ENCODE results near the gene MMP23B. TPM values are rescaled to one million over a fixed set of nuclear protein-coding genes. Genes with fewer than 3 reads are reported as not detected.

The MMP23B gene
- total RNA-seq, 1 donor, result 1.6 TPM

- DNase-seq (ENCODE audit: low read depth in 2 of 3, low spot score in 2 of 3), result no peak
Measured at GRCh38 chr1:1618396-1619068, 13.4 kb upstream of the MMP23B start.

DNA sequence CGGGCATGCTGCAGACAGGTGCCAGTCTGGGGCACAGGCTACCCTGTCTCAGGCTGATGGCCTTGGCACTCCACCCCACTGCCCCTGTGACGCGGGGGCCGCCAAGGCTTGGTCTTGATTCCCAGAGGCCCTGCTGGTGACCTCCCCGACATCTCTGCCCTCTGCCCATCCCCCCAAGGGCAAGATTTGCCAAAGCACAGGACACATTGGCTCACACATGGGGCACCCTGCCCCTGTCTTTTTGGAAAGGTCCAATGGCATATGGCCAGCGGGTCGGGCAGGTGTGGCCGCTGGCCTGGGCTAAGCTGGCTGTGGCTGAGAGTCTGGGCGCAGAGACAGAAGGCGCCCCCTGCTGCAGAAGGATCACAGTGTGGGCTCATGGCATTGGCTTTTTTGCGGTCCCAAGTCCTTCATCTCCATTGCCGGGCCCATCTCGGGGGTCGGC lies 12.0 kb upstream of the MMP23B start:
- DNase-seq (ENCODE audit: low read depth in 2 of 3, low spot score in 2 of 3), result no peak

- no peak for DNase-seq (ENCODE audit: low read depth in 2 of 3, low spot score in 2 of 3)
Measured at GRCh38 chr1:1620433-1621139, 11.4 kb upstream of the MMP23B start.

- DNase-seq (ENCODE audit: low read depth in 2 of 3, low spot score in 2 of 3), result no peak
Measured at GRCh38 chr1:1621173-1622009, 10.6 kb upstream of the MMP23B start.

DNA sequence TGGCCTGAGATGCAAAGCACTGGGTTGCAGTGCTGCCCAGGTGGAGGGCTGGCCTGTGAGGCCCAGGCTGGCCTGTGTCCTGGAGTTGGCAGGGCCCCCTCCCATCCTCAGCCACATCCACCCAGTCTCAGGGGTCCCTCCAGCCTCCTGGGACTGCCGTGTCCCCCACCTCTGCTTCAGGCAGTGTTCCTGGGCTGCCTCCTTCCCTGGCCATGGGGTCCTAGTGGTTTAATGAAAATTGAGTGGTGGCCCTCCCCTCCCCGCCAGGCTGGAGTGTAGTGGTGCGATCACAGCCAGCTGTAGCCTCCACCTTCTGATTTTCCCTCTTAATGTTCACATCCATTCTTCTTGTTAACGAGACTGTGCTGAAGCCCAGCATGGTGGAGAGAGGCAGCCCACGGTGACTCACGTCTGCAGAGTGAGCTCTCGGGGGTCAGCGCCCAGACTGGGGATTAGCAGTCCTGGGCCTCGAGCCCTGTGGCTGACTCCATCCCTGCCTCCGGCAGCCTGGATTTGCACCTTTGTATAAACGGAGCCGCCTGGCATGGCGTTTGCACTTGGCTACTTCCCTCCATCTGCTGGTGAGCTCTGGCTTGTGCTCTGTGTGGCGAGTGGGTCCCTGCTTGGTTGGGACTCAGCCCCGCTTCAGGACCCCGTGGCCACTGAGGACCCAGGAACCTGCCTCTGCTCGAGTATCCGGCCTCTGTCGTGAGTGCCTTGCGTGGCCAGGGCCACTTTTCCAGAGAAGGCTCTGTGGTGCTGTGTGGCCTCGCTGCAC lies 9.8 kb upstream of the MMP23B start:
- no peak for DNase-seq (ENCODE audit: low read depth in 2 of 3, low spot score in 2 of 3)

DNA sequence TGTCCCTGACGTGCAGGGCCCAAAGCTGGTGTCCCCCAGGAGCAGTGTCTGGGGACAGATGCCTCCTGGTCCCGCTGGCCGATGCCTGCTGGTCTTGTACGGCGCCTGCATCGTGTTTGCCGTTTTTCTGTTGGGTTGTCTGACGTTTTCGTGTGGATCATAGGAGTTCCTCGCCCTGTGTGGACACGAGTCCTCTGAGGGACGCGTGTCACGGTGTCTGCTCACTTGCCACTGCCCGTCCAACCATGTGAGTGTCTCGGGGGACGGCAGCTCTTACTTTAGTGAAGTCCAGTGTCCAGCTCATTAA lies 9.2 kb upstream of the MMP23B start:
- no peak for DNase-seq (ENCODE audit: low read depth in 2 of 3, low spot score in 2 of 3)

- DNase-seq (ENCODE audit: low read depth in 2 of 3, low spot score in 2 of 3), result no peak
Measured at GRCh38 chr1:1623181-1623630, 8.8 kb upstream of the MMP23B start.

DNA sequence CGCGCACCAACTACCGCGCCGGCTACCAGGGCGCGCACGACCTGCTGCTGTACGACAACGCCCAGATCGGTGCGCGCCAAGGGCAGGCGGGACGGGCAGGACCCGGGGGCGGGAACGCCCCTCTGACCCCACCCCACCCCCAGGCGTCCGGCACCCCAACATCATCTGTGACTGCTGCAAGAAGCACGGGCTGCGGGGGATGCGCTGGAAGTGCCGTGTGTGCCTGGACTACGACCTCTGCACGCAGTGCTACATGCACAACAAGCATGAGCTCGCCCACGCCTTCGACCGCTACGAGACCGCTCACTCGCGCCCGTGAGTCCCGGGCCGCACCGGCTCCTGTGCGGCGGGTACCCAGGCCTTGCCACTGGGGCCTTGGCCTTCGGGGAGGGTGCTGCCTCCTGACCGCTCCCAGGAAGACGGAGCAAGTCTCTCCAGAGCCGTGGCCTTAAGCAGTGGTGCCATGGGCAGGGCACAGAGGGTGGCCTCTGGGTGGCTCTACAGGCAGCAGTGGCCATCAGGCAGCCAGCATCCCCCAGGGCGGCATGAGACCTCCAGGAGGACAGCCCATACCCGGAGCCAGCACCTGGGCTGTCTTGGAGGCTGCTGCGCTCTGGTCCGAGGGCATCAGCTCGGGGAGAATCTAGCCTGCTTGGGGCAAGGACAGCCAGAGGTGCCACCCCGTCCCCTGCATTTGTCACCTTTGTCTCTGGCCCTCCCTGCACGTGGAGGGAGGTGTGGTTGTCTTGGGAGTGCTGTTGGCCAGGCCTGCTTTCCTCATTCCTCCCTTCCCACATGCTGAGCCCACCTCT lies 8.1 kb upstream of the MMP23B start:
- no peak for DNase-seq (ENCODE audit: low read depth in 2 of 3, low spot score in 2 of 3)

- no peak for DNase-seq (ENCODE audit: low read depth in 2 of 3, low spot score in 2 of 3)
Measured at GRCh38 chr1:1624443-1625403, 7.2 kb upstream of the MMP23B start.

- no peak for DNase-seq (ENCODE audit: low read depth in 2 of 3, low spot score in 2 of 3)
Measured at GRCh38 chr1:1625404-1625775, 6.6 kb upstream of the MMP23B start.

GRCh38 chr1:1625824-1626206 lies 6.2 kb upstream of the MMP23B start:
- no peak for DNase-seq (ENCODE audit: low read depth in 2 of 3, low spot score in 2 of 3)

DNA sequence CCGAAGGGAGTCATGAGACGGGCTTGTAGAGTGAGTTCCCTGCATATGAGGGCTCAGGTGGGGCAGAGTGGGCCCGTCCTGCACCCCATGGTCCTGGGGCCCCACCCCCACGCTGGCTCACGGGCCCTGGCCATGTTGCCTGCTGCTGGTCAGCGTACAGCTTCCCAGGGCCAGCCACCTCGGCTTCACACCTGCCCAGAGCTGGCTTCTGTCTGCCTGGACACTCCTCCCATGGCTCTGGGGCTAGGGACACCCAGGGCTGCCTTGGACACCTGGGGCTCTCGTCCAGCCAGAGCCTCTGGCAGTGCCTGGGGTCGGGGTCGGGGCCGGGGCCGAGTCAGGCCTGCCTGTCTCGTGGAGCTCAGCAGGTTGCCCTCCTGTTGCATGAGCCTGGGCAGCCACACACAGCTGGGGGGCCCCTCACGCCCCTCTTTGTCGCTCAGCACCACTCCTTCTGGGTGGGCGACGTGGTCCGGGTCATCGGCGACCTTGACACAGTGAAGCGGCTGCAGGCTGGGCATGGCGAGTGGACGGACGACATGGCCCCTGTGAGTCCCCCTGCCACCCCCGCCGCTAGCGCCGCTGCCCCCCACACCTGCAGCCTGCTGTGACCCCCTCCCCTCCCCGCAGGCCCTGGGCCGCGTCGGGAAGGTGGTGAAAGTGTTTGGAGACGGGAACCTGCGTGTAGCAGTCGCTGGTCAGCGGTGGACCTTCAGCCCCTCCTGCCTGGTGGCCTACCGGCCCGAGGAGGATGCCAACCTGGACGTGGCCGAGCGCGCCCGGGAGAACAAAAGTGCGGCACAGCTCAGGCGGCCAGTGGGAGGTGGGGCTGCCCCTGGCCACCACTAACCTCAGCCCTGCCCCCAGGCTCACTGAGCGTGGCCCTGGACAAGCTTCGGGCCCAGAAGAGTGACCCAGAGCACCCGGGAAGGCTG lies 5.5 kb upstream of the MMP23B start:
- DNase-seq (ENCODE audit: low read depth in 2 of 3, low spot score in 2 of 3), result no peak

DNA sequence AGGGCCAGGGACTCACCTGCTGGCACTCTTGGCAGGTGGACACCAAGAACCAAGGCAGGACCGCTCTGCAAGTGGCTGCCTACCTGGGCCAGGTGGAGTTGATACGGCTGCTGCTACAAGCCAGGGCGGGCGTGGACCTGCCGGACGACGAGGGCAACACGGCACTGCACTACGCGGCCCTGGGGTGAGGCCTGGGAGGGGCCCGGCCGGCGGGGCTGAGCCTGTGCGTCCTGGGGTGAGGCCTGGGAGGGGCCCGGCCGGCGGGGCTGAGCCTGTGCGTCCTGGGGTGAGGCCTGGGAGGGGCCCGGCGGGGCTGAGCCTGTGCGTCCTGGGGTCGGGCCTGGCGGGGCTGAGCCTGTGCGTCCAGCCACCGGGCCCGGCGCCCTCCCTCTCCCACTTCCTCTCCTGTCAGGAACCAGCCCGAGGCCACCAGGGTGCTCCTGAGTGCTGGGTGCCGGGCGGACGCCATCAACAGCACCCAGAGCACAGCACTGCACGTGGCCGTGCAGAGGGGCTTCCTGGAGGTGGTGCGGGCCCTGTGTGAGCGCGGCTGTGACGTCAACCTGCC lies 4.6 kb upstream of the MMP23B start:
- DNase-seq (ENCODE audit: low read depth in 2 of 3, low spot score in 2 of 3), result no peak

- DNase-seq (ENCODE audit: low read depth in 2 of 3, low spot score in 2 of 3), result no peak
Measured at GRCh38 chr1:1627829-1628753, 3.9 kb upstream of the MMP23B start.

- DNase-seq (ENCODE audit: low read depth in 2 of 3, low spot score in 2 of 3), result no peak
Measured at GRCh38 chr1:1628754-1629429, 3.1 kb upstream of the MMP23B start.

All from hematopoietic multipotent progenitor cell (in vitro differentiated cells).